ENCODE data around the gene FXYD2. TPM values are rescaled to one million over a fixed set of nuclear protein-coding genes. Genes with fewer than 3 reads are reported as not detected.

Gene FXYD2
- polyA plus RNA-seq, 1 experiment = not detected

- H3K4me3 ChIP-seq (ENCODE audit: low read depth, low read length) = no peak overlapping the region
- POLR2A ChIA-PET = no interaction called here
- H3K27ac ChIP-seq (ENCODE audit: low read depth, low read length) = no peak overlapping the region
- CTCF ChIA-PET = interaction anchor here (1.1 to 3.0 kb wide), 2 partner anchors 7 to 19 kb away, joined by 4 to 15 read pairs; no protein-coding TSS in a partner anchor
- H3K9me3 ChIP-seq (ENCODE audit: control insufficient read depth, insufficient read depth, low read length) = no peaks in the 10 kb centered on the region; the same call in 1 of the 2 replicates
- DNase-seq (ENCODE audit: low read depth, low spot score) = no peak
- peaks cover 28% of the 10 kb centered on the region for H3K27me3 ChIP-seq (ENCODE audit: control insufficient read depth, insufficient read depth, low read length)
- TF ChIP-seq CTCF (IDR thresholded peaks at IDR 0.05; ENCODE audit: low read depth, low read length) = no peak
These were observed 11.8 kb upstream of the FXYD2 start for GRCh38 chr11:117836077-117836960.

- H3K27me3 ChIP-seq (ENCODE audit: control insufficient read depth, insufficient read depth, low read length) = peaks cover 28% of the 10 kb centered on the region
- no peak overlapping the region for H3K4me3 ChIP-seq (ENCODE audit: low read depth, low read length)
- ChIA-PET CTCF (interaction anchor here (1.1 to 4.2 kb wide), 5 partner anchors 7 to 111 kb away, joined by 4 to 24 read pairs (median 15); no protein-coding TSS in a partner anchor), POLR2A (no interaction called here)
- DNase-seq (ENCODE audit: low read depth, low spot score) = no peak
- no peak for TF ChIP-seq CTCF (IDR thresholded peaks at IDR 0.05; ENCODE audit: low read depth, low read length)
- no peak overlapping the region for H3K27ac ChIP-seq (ENCODE audit: low read depth, low read length)
- H3K9me3 ChIP-seq (ENCODE audit: control insufficient read depth, insufficient read depth, low read length) = no peaks in the 10 kb centered on the region; the same call in 1 of the 2 replicates
These were observed 11.0 kb upstream of the FXYD2 start for GRCh38 chr11:117835576-117835975.

- Histone ChIP-seq H3K9me3 (ENCODE audit: control insufficient read depth, insufficient read depth, low read length) (no peaks in the 10 kb centered on the region; the same call in 1 of the 2 replicates), H3K4me3 (ENCODE audit: low read depth, low read length) (no peak overlapping the region), H3K27ac (ENCODE audit: low read depth, low read length) (no peak overlapping the region), H3K27me3 (ENCODE audit: control insufficient read depth, insufficient read depth, low read length) (peaks cover 28% of the 10 kb centered on the region)
- DNase-seq (ENCODE audit: low read depth, low spot score) = no peak
- TF ChIP-seq CTCF (IDR thresholded peaks at IDR 0.05; ENCODE audit: low read depth, low read length) = no peak
- ChIA-PET POLR2A (no interaction called here), CTCF (interaction anchor here (0.6 to 4.2 kb wide), 6 partner anchors 8 to 112 kb away, joined by 3 to 24 read pairs (median 10); no protein-coding TSS in a partner anchor)
These were observed 10.4 kb upstream of the FXYD2 start for GRCh38 chr11:117834838-117835443.

GRCh38 chr11:117834068-117834810 is 9.7 kb upstream of the FXYD2 start:
- no peak overlapping the region for H3K27ac ChIP-seq (ENCODE audit: low read depth, low read length)
- H3K4me3 ChIP-seq (ENCODE audit: low read depth, low read length) = no peak overlapping the region
- no peaks in the 10 kb centered on the region; the same call in 1 of the 2 replicates for H3K9me3 ChIP-seq (ENCODE audit: control insufficient read depth, insufficient read depth, low read length)
- ChIA-PET POLR2A (no interaction called here), CTCF (interaction anchor here (0.5 to 4.2 kb wide), 11 partner anchors 9 to 1553 kb away, joined by 3 to 24 read pairs (median 5); no protein-coding TSS in a partner anchor)
- H3K27me3 ChIP-seq (ENCODE audit: control insufficient read depth, insufficient read depth, low read length) = peaks cover 23% of the 10 kb centered on the region
- DNase-seq (ENCODE audit: low read depth, low spot score) = no peak
- no peak for TF ChIP-seq CTCF (IDR thresholded peaks at IDR 0.05; ENCODE audit: low read depth, low read length)

Measured in AG04450 (cell line).